ENCODE results near the gene CCL8. TPM values are rescaled to one million over a fixed set of nuclear protein-coding genes. Genes with fewer than 3 reads are reported as not detected.

The CCL8 gene
- total RNA-seq, 1 donor from 2014 or later = not detected

DNA sequence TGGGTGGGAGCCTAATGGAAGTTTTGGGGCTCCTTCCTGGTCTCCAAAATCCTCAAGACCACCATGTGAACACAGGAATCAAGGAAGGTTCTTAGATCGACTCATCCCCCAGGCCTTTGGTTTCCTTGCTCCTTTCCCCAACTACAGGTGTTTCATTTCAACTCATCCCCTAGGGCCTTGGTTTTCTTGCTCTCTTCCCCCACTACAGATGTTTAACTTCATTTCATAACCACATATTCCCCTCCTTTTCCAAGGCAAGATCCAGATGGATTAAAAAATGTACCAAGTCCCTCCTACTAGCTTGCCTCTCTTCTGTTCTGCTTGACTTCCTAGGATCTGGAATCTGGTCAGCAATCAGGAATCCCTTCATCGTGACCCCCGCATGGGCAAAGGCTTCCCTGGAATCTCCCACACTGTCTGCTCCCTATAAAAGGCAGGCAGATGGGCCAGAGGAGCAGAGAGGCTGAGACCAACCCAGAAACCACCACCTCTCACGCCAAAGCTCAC is 33.9 kb upstream of the CCL8 start, which contains the start of gene CCL11:
CCL11 (plus strand) TSS at position 457 of the 507 bp plus-strand sequence. CDS start 67 bp downstream, outside the sequence.
- TF ChIP-seq, protein P1, sequence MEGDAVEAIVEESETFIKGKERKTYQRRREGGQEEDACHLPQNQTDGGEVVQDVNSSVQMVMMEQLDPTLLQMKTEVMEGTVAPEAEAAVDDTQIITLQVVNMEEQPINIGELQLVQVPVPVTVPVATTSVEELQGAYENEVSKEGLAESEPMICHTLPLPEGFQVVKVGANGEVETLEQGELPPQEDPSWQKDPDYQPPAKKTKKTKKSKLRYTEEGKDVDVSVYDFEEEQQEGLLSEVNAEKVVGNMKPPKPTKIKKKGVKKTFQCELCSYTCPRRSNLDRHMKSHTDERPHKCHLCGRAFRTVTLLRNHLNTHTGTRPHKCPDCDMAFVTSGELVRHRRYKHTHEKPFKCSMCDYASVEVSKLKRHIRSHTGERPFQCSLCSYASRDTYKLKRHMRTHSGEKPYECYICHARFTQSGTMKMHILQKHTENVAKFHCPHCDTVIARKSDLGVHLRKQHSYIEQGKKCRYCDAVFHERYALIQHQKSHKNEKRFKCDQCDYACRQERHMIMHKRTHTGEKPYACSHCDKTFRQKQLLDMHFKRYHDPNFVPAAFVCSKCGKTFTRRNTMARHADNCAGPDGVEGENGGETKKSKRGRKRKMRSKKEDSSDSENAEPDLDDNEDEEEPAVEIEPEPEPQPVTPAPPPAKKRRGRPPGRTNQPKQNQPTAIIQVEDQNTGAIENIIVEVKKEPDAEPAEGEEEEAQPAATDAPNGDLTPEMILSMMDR (IDR thresholded peaks at IDR 0.05) = no peak
- DNase-seq (no peak), ATAC-seq (ENCODE audit: low read depth) (no peak)
- no peak within 1 kb of the TSS for H3K4me3 Mint-ChIP-seq
- H3K27ac Mint-ChIP-seq = no peak within 1 kb of the TSS
- no peaks in the 10 kb centered on the region for H3K9me3 Mint-ChIP-seq
- H3K36me3 Mint-ChIP-seq (ENCODE audit: low read depth) = no peaks in the 10 kb centered on the region
- peaks cover 34% of the 10 kb centered on the region for H3K27me3 Mint-ChIP-seq
- CTCF ChIA-PET = no interaction called here
- intact Hi-C loops (cut with micrococcal nuclease) = no loop called here
- no peaks in the 10 kb centered on the region for H3K4me1 Mint-ChIP-seq
- POLR2A ChIA-PET = no interaction called here

DNA sequence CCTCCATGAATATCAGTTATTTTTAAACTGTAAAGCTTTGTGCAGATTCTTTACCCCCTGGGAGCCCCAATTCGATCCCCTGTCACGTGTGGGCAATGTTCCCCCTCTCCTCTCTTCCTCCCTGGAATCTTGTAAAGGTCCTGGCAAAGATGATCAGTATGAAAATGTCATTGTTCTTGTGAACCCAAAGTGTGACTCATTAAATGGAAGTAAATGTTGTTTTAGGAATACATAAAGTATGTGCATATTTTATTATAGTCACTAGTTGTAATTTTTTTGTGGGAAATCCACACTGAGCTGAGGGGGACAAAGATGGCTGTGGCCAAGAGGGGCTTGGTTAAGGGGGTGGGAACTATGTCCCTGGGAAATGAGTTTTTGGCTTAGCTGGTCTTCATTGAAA is 31.4 kb upstream of the CCL8 start:
- Mint-ChIP-seq H3K27me3 (peaks cover 26% of the 10 kb centered on the region), H3K4me1 (no peaks in the 10 kb centered on the region), H3K9me3 (no peaks in the 10 kb centered on the region), H3K36me3 (ENCODE audit: low read depth) (no peaks in the 10 kb centered on the region), H3K4me3 (no peak overlapping the region), H3K27ac (no peak overlapping the region)
- DNase-seq (no peak), ATAC-seq (ENCODE audit: low read depth) (no peak)
- POLR2A ChIA-PET = no interaction called here
- TF ChIP-seq, protein P1 (IDR thresholded peaks at IDR 0.05) = no peak
- intact Hi-C loops (cut with micrococcal nuclease) = no loop called here
- CTCF ChIA-PET = interaction anchor here (0.6 kb wide), 1 partner anchor 31 kb away, joined by 4 read pairs; no protein-coding TSS in a partner anchor

DNA sequence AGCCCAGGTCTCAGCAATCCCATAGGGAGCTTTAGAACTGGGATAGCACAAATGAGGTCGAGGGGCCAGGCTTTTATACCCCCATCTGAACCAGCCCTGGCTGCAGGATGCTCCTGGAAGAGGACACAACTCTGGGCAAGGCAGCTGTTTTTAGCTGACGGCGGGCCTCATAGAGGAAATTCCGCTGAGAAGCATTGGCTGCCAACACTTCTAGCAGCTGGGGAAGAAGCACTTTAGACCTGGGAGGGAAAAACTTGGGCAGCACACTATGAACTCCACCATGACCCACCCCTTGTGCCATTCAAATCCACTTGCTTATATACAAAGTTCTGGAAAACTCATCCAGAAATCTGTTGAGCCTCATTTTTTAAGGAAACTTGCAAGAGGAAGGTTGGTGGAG is 28.6 kb upstream of the CCL8 start:
- ChIA-PET POLR2A (no interaction called here), CTCF (no interaction called here)
- H3K4me1 Mint-ChIP-seq = no peaks in the 10 kb centered on the region
- H3K9me3 Mint-ChIP-seq = no peaks in the 10 kb centered on the region
- no peaks in the 10 kb centered on the region for H3K36me3 Mint-ChIP-seq (ENCODE audit: low read depth)
- TF ChIP-seq, protein P1 (IDR thresholded peaks at IDR 0.05) = no peak
- H3K27ac Mint-ChIP-seq = no peak overlapping the region
- ATAC-seq (ENCODE audit: low read depth) (no peak), DNase-seq (no peak)
- peaks cover 26% of the 10 kb centered on the region for H3K27me3 Mint-ChIP-seq
- no peak overlapping the region for H3K4me3 Mint-ChIP-seq
- intact Hi-C loops (cut with micrococcal nuclease) = no loop called here

DNA sequence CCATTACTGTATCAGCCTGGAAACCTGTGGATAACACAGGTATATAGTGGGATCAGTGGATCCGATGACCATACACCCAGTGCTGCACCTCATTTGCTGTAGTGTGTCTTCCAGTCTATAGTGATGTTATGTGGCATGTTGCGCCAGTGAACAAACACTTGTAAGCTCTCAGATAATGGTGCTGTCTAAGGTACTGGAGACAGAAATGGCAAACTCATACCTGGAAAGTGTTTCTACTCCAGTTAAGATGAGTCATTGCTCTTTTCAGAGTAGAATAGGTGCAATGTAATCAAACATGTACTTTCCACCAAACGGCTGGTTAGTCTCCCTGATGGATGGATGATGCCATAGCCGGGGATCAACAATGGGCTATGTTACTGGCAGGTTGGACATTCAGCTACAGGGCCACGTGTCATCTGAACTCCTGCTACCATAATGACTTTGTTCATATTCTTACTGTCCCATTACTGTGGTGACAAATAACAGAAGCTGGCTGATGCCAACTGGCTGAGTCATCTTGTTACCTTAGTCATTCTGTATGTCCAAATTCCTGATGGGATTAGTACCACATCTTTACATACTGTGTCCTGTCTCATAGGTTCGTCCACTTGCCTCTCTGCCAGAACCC is 27.4 kb upstream of the CCL8 start:
- intact Hi-C loops (cut with micrococcal nuclease) = no loop called here
- H3K27me3 Mint-ChIP-seq = peaks cover 20% of the 10 kb centered on the region
- ChIA-PET POLR2A (no interaction called here), CTCF (no interaction called here)
- H3K4me1 Mint-ChIP-seq = no peaks in the 10 kb centered on the region
- no peaks in the 10 kb centered on the region for H3K36me3 Mint-ChIP-seq (ENCODE audit: low read depth)
- TF ChIP-seq, protein P1 (IDR thresholded peaks at IDR 0.05) = no peak
- DNase-seq = no peak
- H3K27ac Mint-ChIP-seq = no peak overlapping the region
- peaks cover 2% of the 10 kb centered on the region for H3K9me3 Mint-ChIP-seq
- no peak overlapping the region for H3K4me3 Mint-ChIP-seq
- no peak for ATAC-seq (ENCODE audit: low read depth)

DNA sequence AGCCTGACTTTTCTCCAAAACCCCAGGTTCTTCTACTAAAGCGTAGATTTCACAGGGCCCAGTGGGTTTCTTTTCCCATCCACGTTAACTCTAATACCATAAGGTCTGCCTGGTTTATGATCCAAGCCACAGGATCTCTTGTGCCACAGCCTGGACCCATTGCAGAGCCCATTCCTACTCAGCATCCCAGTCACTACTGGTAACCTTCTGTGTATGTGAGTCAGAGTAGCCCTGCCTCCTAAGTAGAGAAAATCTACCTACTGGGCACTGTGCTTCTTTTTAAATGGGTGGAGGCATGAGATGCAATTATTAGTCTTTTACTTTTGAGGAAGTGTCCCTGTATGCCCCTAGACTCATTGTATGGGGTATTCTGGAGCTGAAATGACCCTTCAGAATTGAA is 20.2 kb upstream of the CCL8 start:
- no peak overlapping the region for H3K27ac Mint-ChIP-seq
- no peaks in the 10 kb centered on the region for H3K36me3 Mint-ChIP-seq (ENCODE audit: low read depth)
- no peak for DNase-seq
- H3K4me3 Mint-ChIP-seq = no peak overlapping the region
- POLR2A ChIA-PET = no interaction called here
- peaks cover 6% of the 10 kb centered on the region for H3K4me1 Mint-ChIP-seq
- TF ChIP-seq, protein P1 (IDR thresholded peaks at IDR 0.05) = no peak
- H3K9me3 Mint-ChIP-seq = peaks cover 2% of the 10 kb centered on the region
- no peak for ATAC-seq (ENCODE audit: low read depth)
- peaks cover 29% of the 10 kb centered on the region for H3K27me3 Mint-ChIP-seq
- CTCF ChIA-PET = no interaction called here
- intact Hi-C loops (cut with micrococcal nuclease) = no loop called here
